HepG2 (cell line): ENCODE data around the gene PPP1R9A. TPM values are rescaled to one million over a fixed set of nuclear protein-coding genes. Genes with fewer than 3 reads are reported as not detected.

Experiments used
- AFF4 ChIP-seq: sonication (generic); formaldehyde crosslinking; IDR thresholded peaks from 2 replicates; pipeline ENCODE4 v1.4.0; 2020; ENCODE audit warnings: missing genetic modification reagents
- HNRNPLL ChIP-seq: fragments of 200-400 bp; formaldehyde crosslinking; IDR thresholded peaks from 2 replicates; pipeline ENCODE4 v1.6.1; 2017; ENCODE audit warnings: mild to moderate bottlenecking, low read depth, low read length; ENCODE audit not compliant: poor library complexity, severe bottlenecking
- KDM2A ChIP-seq: sonication (generic); formaldehyde crosslinking; IDR thresholded peaks from 2 replicates; pipeline ENCODE4 v1.4.0; 2020; ENCODE audit warnings: low read depth, missing genetic modification reagents, borderline replicate concordance
- MED1 ChIP-seq: sonication (generic); formaldehyde crosslinking; IDR thresholded peaks from 2 replicates; pipeline ENCODE4 v1.4.0; 2020; ENCODE audit warnings: missing genetic modification reagents
- PHF8 ChIP-seq: sonication (generic); formaldehyde crosslinking; IDR thresholded peaks from 2 replicates; pipeline ENCODE4 v1.5.0; 2020; ENCODE audit warnings: missing genetic modification reagents
- POGK ChIP-seq: sonication (generic); formaldehyde crosslinking; conservative IDR thresholded peaks from 2 replicates; pipeline ENCODE4 v1.8.0; 2022; ENCODE audit warnings: mild to moderate bottlenecking, moderate library complexity, missing genetic modification reagents
- SAP130 ChIP-seq: IDR thresholded peaks from 2 replicates; pipeline ENCODE4 v1.6.1; 2016; ENCODE audit warnings: low read depth
- SP2 ChIP-seq: sonication (generic); formaldehyde crosslinking; IDR thresholded peaks from 2 replicates; pipeline ENCODE4 v1.5.1; 2020; ENCODE audit warnings: mild to moderate bottlenecking, missing genetic modification reagents
- YEATS4 ChIP-seq: sonication (generic); formaldehyde crosslinking; IDR thresholded peaks from 2 replicates; pipeline ENCODE4 v1.4.0; 2020; ENCODE audit warnings: missing genetic modification reagents, borderline replicate concordance
- ZNF574 ChIP-seq: sonication (generic); formaldehyde crosslinking; IDR thresholded peaks from 2 replicates; pipeline ENCODE4 v1.4.0; 2020; ENCODE audit warnings: missing genetic modification reagents
- ZNF687 ChIP-seq: sonication (generic); formaldehyde crosslinking; IDR thresholded peaks from 2 replicates; pipeline ENCODE4 v1.5.1; 2020; ENCODE audit warnings: mild to moderate bottlenecking, missing genetic modification reagents, moderate library complexity
- polyA plus RNA-seq, 8 experiments: library from polyadenylated mRNA; depleted of rRNA in 3 of 8; stranded (reverse) in 7 of 8; unstranded in 1 of 8; fragments of >200 nt; fragmentation: Illumina TruSeq in 4 of 8; extraction: Trizol in 4 of 8; gene quantifications; 2 replicates each; pipeline versions ENCODE4 v1.2.1 to v1.2.3, GENCODE V29; 2011 to 2016; ENCODE audit warnings: low read depth in 4 of 8, missing spikeins in 1 of 8, mixed read lengths in 1 of 8; ENCODE audit not compliant: insufficient read depth in 1 of 8
- total RNA-seq, 5 experiments: library from RNA; depleted of rRNA; stranded (reverse); fragments of >200 nt; fragmentation: Illumina TruSeq; extraction: Trizol; gene quantifications; 2 replicates each; pipeline ENCODE4 v1.2.3, GENCODE V29; 2016; ENCODE audit warnings: low read depth in 1 of 5

PPP1R9A gene
- total and polyA plus RNA-seq, 2 of the 13 experiments (the other 11 are each of a cell fraction or from before 2014, with no cell fraction given): 11.4 to 31.9 TPM

- TF ChIP-seq ZNF574: 0 out of 2 replicates have a peak, but pooled peaks have one; percentile 35
- peak; percentile 34; the same call in 1 of the 2 replicates for TF ChIP-seq YEATS4 (CRISPR knock-in tag)
- TF ChIP-seq SP2: 0 out of 2 replicates have a peak, but pooled peaks have one; percentile 11
- TF ChIP-seq PHF8: peak; percentile 27; the same call in 1 of the 2 replicates
- TF ChIP-seq KDM2A (CRISPR knock-in tag): peak; percentile 52; the same call in 1 of the 2 replicates
- TF ChIP-seq POGK (CRISPR knock-in tag): 0 out of 2 replicates have a peak, but pooled peaks have one; percentile 36
- TF ChIP-seq MED1 (CRISPR knock-in tag): peak; percentile 11; the same call in 1 of the 2 replicates
- TF ChIP-seq ZNF687 (CRISPR knock-in tag): peak; percentile 34; the same call in 1 of the 2 replicates
- peak; percentile 41; the same call in 1 of the 2 replicates for TF ChIP-seq SAP130 (CRISPR knock-in tag)
- TF ChIP-seq AFF4 (CRISPR knock-in tag): no peak
- TF ChIP-seq HNRNPLL: no peak
Observed at GRCh38 chr7:94908323-94909178, 1.2 kb downstream of the PPP1R9A start (continued).
